ENCODE results near the gene UPP1. TPM values are rescaled to one million over a fixed set of nuclear protein-coding genes. Genes with fewer than 3 reads are reported as not detected.
A peak's percentile ranks its signal among the peaks of the same experiment; 100 is the strongest.

The UPP1 gene
- total and polyA plus RNA-seq, 10 of the 15 experiments (the other 5 are each of a cell fraction or from before 2014, with no cell fraction given), result 0.93 to 7.9 (median 3.8) TPM

GRCh38 chr7:48126037-48126436, 37.0 kb downstream of the UPP1 start:
- BruUV-seq (replicated peaks), result no TSS peak
- H3K27ac ChIP-seq (ENCODE audit: control insufficient read depth, insufficient read depth), result no peak overlapping the region
- H3K4me3 ChIP-seq, result no peak overlapping the region
- H3K4me1 ChIP-seq (ENCODE audit: control insufficient read depth, insufficient read depth, low read length), result no peaks in the 10 kb centered on the region
- no peaks in the 10 kb centered on the region for H3K36me3 ChIP-seq (ENCODE audit: control insufficient read depth in 2 of 2, insufficient read depth in 2 of 2, low read length in 1 of 2)
- ChIA-PET POLR2A (interaction anchor here (0.6 kb wide), 1 partner anchor 790 kb away, joined by 4 read pairs; no protein-coding TSS in a partner anchor), RAD21 (ENCODE audit: unreplicated experiment) (no interaction called here), SMC1A (ENCODE audit: uncharacterized antibody, unreplicated experiment) (no interaction called here), CTCF (interaction anchor here (1.3 kb wide), 1 partner anchor 181 kb away, joined by 3 read pairs; no protein-coding TSS in a partner anchor)
- H2AFZ ChIP-seq (ENCODE audit: control insufficient read depth, low read depth, low read length), result no peak overlapping the region
- no peaks in the 10 kb centered on the region for H3K27me3 ChIP-seq (replicated peaks in 1 of 2; ENCODE audit: control insufficient read depth in 2 of 2, insufficient read depth in 2 of 2, low read length in 1 of 2)
- intact Hi-C loops (cut with micrococcal nuclease; ENCODE audit: unreplicated experiment) (no loop called here), in situ Hi-C loops (cut with MboI) (no loop called here)
- H4K20me1 ChIP-seq (ENCODE audit: control insufficient read depth, insufficient read depth), result no peaks in the 10 kb centered on the region
- H3K9ac ChIP-seq (ENCODE audit: control insufficient read depth, insufficient read depth, low read length), result no peak overlapping the region
- no peak for ATAC-seq
- TF ChIP-seq NFXL1 (IDR thresholded peaks at IDR 0.05; ENCODE audit: borderline replicate concordance) (no peak), EED (IDR thresholded peaks at IDR 0.05; ENCODE audit: low read depth) (no peak), ZSCAN29 (IDR thresholded peaks at IDR 0.05) (no peak), IRF5 (IDR thresholded peaks at IDR 0.05; ENCODE audit: borderline replicate concordance) (no peak), FOS (IDR thresholded peaks at IDR 0.05; ENCODE audit: borderline replicate concordance, extremely low read depth, insufficient read length) (no peak)
- 19% methylated on average over 2 of the region's 2 CpGs for WGBS (ENCODE audit: insufficient coverage, insufficient replicate concordance, low lambda C conversion rate, missing lambda C conversion rate)
- no peak for FAIRE-seq
- no peak overlapping the region for H3K4me2 ChIP-seq (ENCODE audit: control insufficient read depth, insufficient read depth)
- no peaks in the 10 kb centered on the region for H3K9me3 ChIP-seq (replicated peaks; ENCODE audit: control insufficient read depth, insufficient read depth, low read length)
- no peak for DNase-seq (ENCODE audit: low read depth, low spot score)
- H3K79me2 ChIP-seq (ENCODE audit: control insufficient read depth, insufficient read depth, low read length), result no peaks in the 10 kb centered on the region

DNA sequence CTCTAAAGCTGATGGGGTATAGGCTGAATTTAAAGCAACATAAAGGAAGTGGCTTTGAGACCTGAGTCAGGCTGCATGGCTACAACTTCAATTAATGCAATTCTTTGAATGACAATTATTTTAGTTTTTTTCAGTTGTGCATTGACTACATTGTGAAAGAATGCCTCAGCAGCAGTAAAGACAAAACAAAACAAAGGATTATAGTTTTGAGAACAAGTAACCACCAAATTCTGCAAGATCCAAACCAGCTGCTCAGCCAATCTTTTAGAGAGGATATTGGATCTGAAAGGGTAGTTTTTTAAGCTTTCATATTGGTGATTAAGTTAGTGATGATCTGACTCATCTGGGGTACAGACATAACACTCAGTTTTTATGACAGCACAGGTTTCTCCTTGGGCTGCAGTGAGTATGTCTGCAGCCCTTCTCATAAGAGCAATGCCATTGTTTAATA, 41.6 kb downstream of the UPP1 start:
- Histone ChIP-seq H3K79me2 (ENCODE audit: control insufficient read depth, insufficient read depth, low read length) (no peaks in the 10 kb centered on the region), H2AFZ (ENCODE audit: control insufficient read depth, low read depth, low read length) (no peak overlapping the region), H4K20me1 (ENCODE audit: control insufficient read depth, insufficient read depth) (no peaks in the 10 kb centered on the region), H3K4me3 (no peak overlapping the region), H3K4me1 (ENCODE audit: control insufficient read depth, insufficient read depth, low read length) (no peaks in the 10 kb centered on the region), H3K27me3 (replicated peaks in 1 of 2; ENCODE audit: control insufficient read depth in 2 of 2, insufficient read depth in 2 of 2, low read length in 1 of 2) (no peaks in the 10 kb centered on the region), H3K36me3 (ENCODE audit: control insufficient read depth in 2 of 2, insufficient read depth in 2 of 2, low read length in 1 of 2) (no peaks in the 10 kb centered on the region), H3K9me3 (replicated peaks; ENCODE audit: control insufficient read depth, insufficient read depth, low read length) (no peaks in the 10 kb centered on the region), H3K4me2 (ENCODE audit: control insufficient read depth, insufficient read depth) (no peak overlapping the region), H3K9ac (ENCODE audit: control insufficient read depth, insufficient read depth, low read length) (no peak overlapping the region), H3K27ac (ENCODE audit: control insufficient read depth, insufficient read depth) (no peak overlapping the region)
- in situ Hi-C loops (cut with MboI), result no loop called here
- intact Hi-C loops (cut with micrococcal nuclease; ENCODE audit: unreplicated experiment), result no loop called here
- ChIA-PET CTCF (interaction anchor here (1.6 kb wide), 1 partner anchor 20 kb away, joined by 4 read pairs; no protein-coding TSS in a partner anchor), RAD21 (ENCODE audit: unreplicated experiment) (interaction anchor here (0.9 kb wide), 1 partner anchor 140 kb away, joined by 3 read pairs; no protein-coding TSS in a partner anchor), POLR2A (no interaction called here), SMC1A (ENCODE audit: uncharacterized antibody, unreplicated experiment) (no interaction called here)
- DNase-seq (ENCODE audit: low read depth, low spot score) (no peak), FAIRE-seq (no peak), ATAC-seq (peak; percentile 75)
- BruUV-seq (replicated peaks), result no TSS peak
- TF ChIP-seq RUNX3 (IDR thresholded peaks at IDR 0.05; ENCODE audit: low read length) (peak; percentile 69), CEBPB (IDR thresholded peaks at IDR 0.05; ENCODE audit: borderline replicate concordance in 1 of 2, low read depth in 2 of 2, low read length in 2 of 2) (0 out of 4 replicates have a peak, but pooled peaks of 1 of the 2 experiments have one; percentile 48), RELA (IDR thresholded peaks at IDR 0.05; ENCODE audit: borderline replicate concordance, partially characterized antibody) (no peak), GABPA (IDR thresholded peaks at IDR 0.05; ENCODE audit: low read depth) (0 out of 2 replicates have a peak, but pooled peaks have one; percentile 23), CREM (IDR thresholded peaks at IDR 0.05; ENCODE audit: low read depth) (peak; percentile 41; the same call in 1 of the 2 replicates), SREBF1 (IDR thresholded peaks at IDR 0.05; ENCODE audit: low read length) (no peak), FOXM1 (IDR thresholded peaks at IDR 0.05; ENCODE audit: low read depth, low read length) (peak; percentile 52; the same call in 1 of the 2 replicates), NFIC (IDR thresholded peaks at IDR 0.05; ENCODE audit: low read depth, low read length) (peak; percentile 69), JUNB (IDR thresholded peaks at IDR 0.05) (peak; percentile 82)
- TF ChIP-seq, protein P1, sequence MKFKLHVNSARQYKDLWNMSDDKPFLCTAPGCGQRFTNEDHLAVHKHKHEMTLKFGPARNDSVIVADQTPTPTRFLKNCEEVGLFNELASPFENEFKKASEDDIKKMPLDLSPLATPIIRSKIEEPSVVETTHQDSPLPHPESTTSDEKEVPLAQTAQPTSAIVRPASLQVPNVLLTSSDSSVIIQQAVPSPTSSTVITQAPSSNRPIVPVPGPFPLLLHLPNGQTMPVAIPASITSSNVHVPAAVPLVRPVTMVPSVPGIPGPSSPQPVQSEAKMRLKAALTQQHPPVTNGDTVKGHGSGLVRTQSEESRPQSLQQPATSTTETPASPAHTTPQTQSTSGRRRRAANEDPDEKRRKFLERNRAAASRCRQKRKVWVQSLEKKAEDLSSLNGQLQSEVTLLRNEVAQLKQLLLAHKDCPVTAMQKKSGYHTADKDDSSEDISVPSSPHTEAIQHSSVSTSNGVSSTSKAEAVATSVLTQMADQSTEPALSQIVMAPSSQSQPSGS (IDR thresholded peaks at IDR 0.05; ENCODE audit: low read length), result peak; percentile 60; the same call in 1 of the 2 replicates
